WI38 (cell line): ENCODE results near the gene DNAH6.

Experiments used
- H3K4me3 ChIP-seq: 2 replicates; pipeline ENCODE4 v1.5.1; 2011; ENCODE audit warnings: low read depth, mild to moderate bottlenecking, control low read depth, low read length
- CTCF ChIP-seq: IDR thresholded peaks from 2 replicates; pipeline ENCODE4 v1.5.1; 2012; ENCODE audit warnings: low read depth, mild to moderate bottlenecking, control low read depth, low read length

Gene DNAH6

DNA sequence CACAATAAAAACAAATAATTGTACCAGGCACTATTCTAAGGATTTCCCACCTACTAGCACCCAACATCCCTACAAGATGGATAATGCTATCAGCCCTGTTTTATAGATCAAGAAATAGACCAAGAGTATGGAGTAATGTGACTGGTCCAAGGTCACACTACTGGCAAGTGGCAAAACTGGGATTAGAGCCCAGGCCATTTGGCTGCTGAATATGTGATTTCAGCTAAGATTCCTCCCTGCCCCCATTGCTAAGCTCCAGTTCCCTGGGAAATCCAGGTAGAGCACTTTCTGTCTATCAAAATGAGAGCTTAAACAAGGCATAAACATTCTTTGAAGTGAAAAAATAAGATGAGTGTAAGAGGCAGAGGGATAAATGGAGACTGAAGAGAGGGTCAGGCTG lies 157.8 kb downstream of the DNAH6 start:
- TF ChIP-seq CTCF = no peak
- no peak overlapping the region for H3K4me3 ChIP-seq

DNA sequence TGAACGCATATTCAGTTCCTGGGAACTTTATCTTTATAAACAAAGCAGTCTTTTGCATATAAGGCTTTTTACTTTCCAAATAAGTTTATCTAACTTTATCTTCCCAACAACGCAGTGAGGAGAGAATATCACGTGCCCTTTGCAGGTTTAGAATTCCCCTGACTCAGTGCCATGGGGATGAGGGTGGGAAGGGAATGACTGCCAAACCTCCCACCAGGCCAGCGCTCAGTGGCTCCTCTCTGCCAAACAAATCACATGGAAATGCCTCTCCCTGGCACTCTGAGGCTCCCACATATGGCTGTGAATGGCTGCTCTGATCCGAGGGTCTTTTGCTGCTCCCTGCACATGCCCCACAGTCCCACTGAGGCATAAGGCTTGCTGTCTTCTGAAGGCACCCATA lies 158.3 kb downstream of the DNAH6 start:
- TF ChIP-seq CTCF = no peak
- H3K4me3 ChIP-seq = no peak overlapping the region

DNA sequence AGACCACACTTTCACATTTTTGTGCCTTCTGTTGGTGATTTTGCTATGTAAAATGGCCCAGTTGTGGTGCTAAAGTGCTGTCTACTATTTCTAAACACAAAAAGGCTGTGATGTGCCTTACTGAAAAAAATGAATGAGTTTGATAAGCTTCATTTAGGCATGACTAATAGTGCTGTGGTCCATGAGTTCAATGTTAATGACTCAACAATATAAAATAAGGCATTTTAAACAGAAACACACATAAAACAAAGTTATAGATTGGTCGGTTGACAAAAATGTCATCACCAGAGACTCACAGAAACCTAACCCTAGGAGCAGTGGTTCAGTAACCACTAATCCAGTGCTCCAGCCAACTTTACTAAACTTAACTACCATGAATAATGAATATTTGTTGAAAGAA lies 160.0 kb downstream of the DNAH6 start:
- TF ChIP-seq CTCF = no peak
- no peak overlapping the region for H3K4me3 ChIP-seq

- no peak overlapping the region for H3K4me3 ChIP-seq
- no peak for TF ChIP-seq CTCF
These were observed 161.9 kb downstream of the DNAH6 start for GRCh38 chr2:84678214-84678613.

- no peak overlapping the region for H3K4me3 ChIP-seq
- TF ChIP-seq CTCF = no peak
These were observed 170.6 kb downstream of the DNAH6 start for GRCh38 chr2:84686783-84687476.

GRCh38 chr2:84687498-84688149 lies 171.3 kb downstream of the DNAH6 start:
- H3K4me3 ChIP-seq = no peak overlapping the region
- TF ChIP-seq CTCF = no peak

DNA sequence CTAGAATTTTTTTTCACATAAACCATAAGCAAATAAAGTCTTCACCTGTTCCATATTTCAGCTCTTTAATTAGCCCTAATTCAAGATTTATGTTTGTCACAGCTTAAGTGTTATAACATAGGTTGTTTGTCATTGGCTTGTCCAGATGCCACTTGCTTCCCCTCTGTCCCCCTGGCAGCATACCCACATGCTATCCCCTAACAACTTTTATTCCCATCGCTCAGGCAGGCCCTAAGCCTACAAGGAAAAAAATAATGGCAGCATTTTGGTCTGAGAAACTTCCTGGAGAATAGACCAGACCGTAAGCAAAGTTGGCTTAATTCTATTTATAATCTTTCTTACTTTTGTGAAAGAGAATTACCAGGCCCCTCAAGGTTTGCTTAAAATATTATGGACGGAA lies 173.9 kb downstream of the DNAH6 start:
- H3K4me3 ChIP-seq = no peak overlapping the region
- TF ChIP-seq CTCF = no peak
